GM12878 (cell line): ENCODE measurements around the gene SNRPE. TPM values are rescaled to one million over a fixed set of nuclear protein-coding genes. Genes with fewer than 3 reads are reported as not detected.

Experiments used
- ATAC-seq: fragments of 200-7000 bp; cut with Tn5 transposase; 3 replicates; pipeline ENCODE4 v1.9.1; 2020; ENCODE audit warnings: mild to moderate bottlenecking, moderate library complexity
- BruUV-seq: library from RNA; stranded (reverse); fragments of 400-500 nt; replicated peaks from 2 replicates; lab custom pipeline; 2021; lab: Mats Ljungman, UMichigan
- CTCF ChIA-PET: fragments of 300-600 bp; sonication (Branson Sonifier 250); formaldehyde crosslinking; extraction: SDS; loops from one replicate; lab custom pipeline; 2021; ENCODE audit warnings: inconsistent platforms; lab: Yijun Ruan, JAX
- POLR2A ChIA-PET: fragments of 350-600 bp; formaldehyde crosslinking; extraction: SDS; loops from one replicate; lab custom pipeline; 2021; ENCODE audit warnings: inconsistent platforms; lab: Charles Lee
- RAD21 ChIA-PET: fragments of 300-600 bp; sonication (Branson Sonifier 250); formaldehyde crosslinking; loops from one replicate; lab custom pipeline; 2023; ENCODE audit warnings: antibody characterized with exemption; ENCODE audit not compliant: unreplicated experiment; lab: Charles Lee
- SMC1A ChIA-PET: fragments of 300-600 bp; sonication (Branson Sonifier 250); formaldehyde crosslinking; loops from one replicate; lab custom pipeline; 2023; ENCODE audit not compliant: unreplicated experiment, uncharacterized antibody; lab: Charles Lee
- DNase-seq: peaks from one replicate; pipeline ENCODE4 v3.0.0-alpha.2; 2011; ENCODE audit warnings: low read depth, low spot score
- FAIRE-seq: peaks from 3 replicates; lab custom pipeline; 2011; peaks lifted over from hg19 to GRCh38; lab: Jason Lieb, UNC
- H2AFZ ChIP-seq: 2 replicates; pipeline ENCODE4 v1.6.0; 2011; ENCODE audit warnings: low read depth, low read length, control low read depth; ENCODE audit not compliant: control insufficient read depth
- H3K27ac ChIP-seq: 2 replicates; pipeline ENCODE4 v1.5.1; 2011; ENCODE audit warnings: control low read depth; ENCODE audit not compliant: control insufficient read depth, insufficient read depth
- H3K27me3 ChIP-seq, 2 experiments: replicated peaks in 1 of 2; 2 replicates each; pipeline versions ENCODE4 v1.6.0 to v1.6.1; 2011; ENCODE audit warnings: low read length in 1 of 2; ENCODE audit not compliant: control insufficient read depth in 2 of 2, insufficient read depth in 2 of 2
- H3K36me3 ChIP-seq, 2 experiments: 2 replicates each; pipeline ENCODE4 v1.5.1; 2011; ENCODE audit warnings: low read length in 1 of 2; ENCODE audit not compliant: control insufficient read depth in 2 of 2, insufficient read depth in 2 of 2
- H3K4me1 ChIP-seq: 2 replicates; pipeline ENCODE4 v1.6.1; 2011; ENCODE audit warnings: mild to moderate bottlenecking, low read length, moderate library complexity, mixed read lengths; ENCODE audit not compliant: control insufficient read depth, insufficient read depth
- H3K4me2 ChIP-seq: 2 replicates; pipeline ENCODE4 v1.6.0; 2011; ENCODE audit warnings: control low read depth; ENCODE audit not compliant: control insufficient read depth, insufficient read depth
- H3K4me3 ChIP-seq: fragments of 200-600 bp; sonication (generic); 2 replicates; pipeline ENCODE4 v1.5.1; 2016
- H3K79me2 ChIP-seq: 2 replicates; pipeline ENCODE4 v1.6.0; 2011; ENCODE audit warnings: low read length; ENCODE audit not compliant: control insufficient read depth, insufficient read depth
- H3K9ac ChIP-seq: 2 replicates; pipeline ENCODE4 v1.8.0; 2011; ENCODE audit warnings: low read length, control low read depth, mixed read lengths; ENCODE audit not compliant: control insufficient read depth, insufficient read depth
- H3K9me3 ChIP-seq: replicated peaks from 3 replicates; pipeline ENCODE4 v1.5.1; 2011; ENCODE audit warnings: mild to moderate bottlenecking, low read length; ENCODE audit not compliant: control insufficient read depth, insufficient read depth
- H4K20me1 ChIP-seq: 2 replicates; pipeline ENCODE4 v1.6.0; 2011; ENCODE audit not compliant: control insufficient read depth, insufficient read depth
- CBX3 ChIP-seq: fragments of 200-600 bp; sonication (generic); IDR thresholded peaks from 2 replicates; pipeline ENCODE4 v1.6.1; 2016; ENCODE audit warnings: low read depth, borderline replicate concordance
- MTA3 ChIP-seq: IDR thresholded peaks from 2 replicates; pipeline ENCODE4 v1.6.1; 2012; ENCODE audit warnings: low read length, inconsistent platforms, borderline replicate concordance
- MYC ChIP-seq: IDR thresholded peaks from 2 replicates; pipeline ENCODE4 v1.6.1; 2011; ENCODE audit warnings: mild to moderate bottlenecking, low read length, moderate library complexity, inconsistent platforms; ENCODE audit not compliant: insufficient read depth, insufficient replicate concordance, insufficient read length, severe bottlenecking
- WGBS: methylation state at CpG from one replicate; pipeline ENCODE4 v1.1.6; 2016; ENCODE audit warnings: low lambda C conversion rate; ENCODE audit not compliant: insufficient replicate concordance, insufficient coverage; ENCODE audit errors: missing lambda C conversion rate; 5-methylcytosine and 5-hydroxymethylcytosine counted together
- in situ Hi-C: fragments of 300-500 bp; cut with MboI; formaldehyde crosslinking; loops from 9 replicates; pipeline ENCODE4 v1.14.3; 2018; ENCODE audit warnings: mixed read lengths
- intact Hi-C: fragments of 100-400 bp; cut with micrococcal nuclease; formaldehyde crosslinking; loops from one replicate; pipeline ENCODE4 v1.14.2; 2022; ENCODE audit not compliant: unreplicated experiment
- polyA plus RNA-seq, 11 experiments: library from polyadenylated mRNA; depleted of rRNA in 4 of 11; unstranded in 6 of 11; stranded (reverse) in 5 of 11; fragments of >200 nt; fragmentation: Nextera tagmentation in 4 of 11; fragmentation: Illumina TruSeq in 1 of 11; extraction: Ambion mirVana in 4 of 11; extraction: Trizol in 1 of 11; gene quantifications; 1 replicate in 1 of 11; 2 replicates in 10 of 11; pipeline versions ENCODE4 v1.2.1 to v1.2.3, GENCODE V29; 2011 to 2016; ENCODE audit warnings: inconsistent platforms in 2 of 11, missing spikeins in 2 of 11, low read depth in 1 of 11
- total RNA-seq, 4 experiments: library from RNA; depleted of rRNA in 3 of 4; stranded (reverse); fragments of >200 nt in 3 of 4; fragmentation: Illumina TruSeq in 1 of 4; extraction: Trizol in 1 of 4; gene quantifications; 2 replicates each; pipeline versions ENCODE4 v1.2.1 to v1.2.3, GENCODE V29; 2013 to 2021
- TF ChIP-seq, protein P1 (sequence below): fragments of 450-650 bp; formaldehyde crosslinking; IDR thresholded peaks from 2 replicates; pipeline ENCODE4 v1.5.0; 2022; ENCODE audit warnings: mild to moderate bottlenecking, missing genetic modification characterization
- TF ChIP-seq, protein P2 (sequence below): fragments of 450-650 bp; formaldehyde crosslinking; IDR thresholded peaks from 2 replicates; pipeline ENCODE4 v1.4.0; 2022; ENCODE audit warnings: mild to moderate bottlenecking, moderate library complexity

The SNRPE gene
- total and polyA plus RNA-seq, 10 of the 15 experiments (the other 5 are each of a cell fraction or from before 2014, with no cell fraction given): 109 to 1,384 (median 316) TPM

DNA sequence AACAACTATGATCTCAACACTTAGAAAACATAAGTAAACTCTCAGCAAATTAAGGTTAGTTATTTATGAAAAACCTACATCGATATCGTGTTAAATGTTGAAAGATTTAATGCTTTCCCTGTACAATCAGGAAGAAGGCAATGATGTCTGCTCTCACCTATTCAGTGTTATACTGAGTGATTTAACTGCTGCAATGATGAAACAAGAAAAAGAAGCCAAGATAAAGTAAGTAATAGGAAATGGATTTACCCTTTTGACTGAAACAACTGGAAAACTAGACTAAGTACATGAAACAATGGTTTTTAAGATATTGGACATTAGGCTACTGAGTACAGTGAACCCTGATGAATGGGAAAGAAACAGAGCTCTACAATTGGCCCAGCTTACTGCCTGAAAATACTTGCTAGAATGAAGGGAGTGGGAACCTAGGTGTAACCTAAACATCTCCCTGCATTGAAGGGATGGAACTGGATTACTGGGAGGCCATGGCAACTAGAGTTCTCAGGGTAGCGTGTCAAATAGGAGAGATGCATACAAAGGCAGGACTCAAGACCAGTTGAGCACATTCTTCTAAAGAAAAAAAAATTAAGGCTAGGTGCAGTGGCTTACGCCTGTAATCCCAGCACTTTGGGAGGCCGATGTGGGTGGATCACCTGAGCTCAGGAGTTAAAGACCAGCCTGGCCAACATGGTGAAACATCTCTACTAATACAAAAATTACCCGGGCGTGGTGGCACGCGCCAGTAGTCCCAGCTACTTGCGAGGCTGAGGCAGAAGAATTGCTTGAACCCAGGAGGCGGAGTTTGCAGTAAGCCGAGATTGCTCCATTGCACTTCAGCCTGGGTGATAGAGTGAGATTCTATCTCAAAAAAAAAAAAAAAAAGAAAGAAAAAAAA lies 37.3 kb downstream of the SNRPE start:
- Histone ChIP-seq H3K27ac (no peak overlapping the region), H4K20me1 (no peaks in the 10 kb centered on the region), H3K36me3 (no peaks in the 10 kb centered on the region), H3K4me3 (no peak overlapping the region), H3K9ac (no peak overlapping the region), H2AFZ (no peak overlapping the region), H3K4me1 (no peaks in the 10 kb centered on the region), H3K79me2 (no peaks in the 10 kb centered on the region), H3K4me2 (no peak overlapping the region), H3K9me3 (no peaks in the 10 kb centered on the region; the same call in 1 of the 3 replicates), H3K27me3 (no peaks in the 10 kb centered on the region)
- no peak for DNase-seq
- FAIRE-seq: no peak
- BruUV-seq: no TSS peak
- ATAC-seq: no peak
- in situ Hi-C loops (no loop called here), intact Hi-C loops (no loop called here)
- WGBS: 76% methylated on average over 12 of the region's 12 CpGs
- ChIA-PET RAD21 (no interaction called here), SMC1A (no interaction called here), POLR2A (no interaction called here), CTCF (interaction anchor here (0.8 kb wide), 1 partner anchor 599 kb away, joined by 3 read pairs; no protein-coding TSS in a partner anchor)
- TF ChIP-seq MTA3 (no peak), MYC (no peak), CBX3 (no peak)
- TF ChIP-seq, protein P1, sequence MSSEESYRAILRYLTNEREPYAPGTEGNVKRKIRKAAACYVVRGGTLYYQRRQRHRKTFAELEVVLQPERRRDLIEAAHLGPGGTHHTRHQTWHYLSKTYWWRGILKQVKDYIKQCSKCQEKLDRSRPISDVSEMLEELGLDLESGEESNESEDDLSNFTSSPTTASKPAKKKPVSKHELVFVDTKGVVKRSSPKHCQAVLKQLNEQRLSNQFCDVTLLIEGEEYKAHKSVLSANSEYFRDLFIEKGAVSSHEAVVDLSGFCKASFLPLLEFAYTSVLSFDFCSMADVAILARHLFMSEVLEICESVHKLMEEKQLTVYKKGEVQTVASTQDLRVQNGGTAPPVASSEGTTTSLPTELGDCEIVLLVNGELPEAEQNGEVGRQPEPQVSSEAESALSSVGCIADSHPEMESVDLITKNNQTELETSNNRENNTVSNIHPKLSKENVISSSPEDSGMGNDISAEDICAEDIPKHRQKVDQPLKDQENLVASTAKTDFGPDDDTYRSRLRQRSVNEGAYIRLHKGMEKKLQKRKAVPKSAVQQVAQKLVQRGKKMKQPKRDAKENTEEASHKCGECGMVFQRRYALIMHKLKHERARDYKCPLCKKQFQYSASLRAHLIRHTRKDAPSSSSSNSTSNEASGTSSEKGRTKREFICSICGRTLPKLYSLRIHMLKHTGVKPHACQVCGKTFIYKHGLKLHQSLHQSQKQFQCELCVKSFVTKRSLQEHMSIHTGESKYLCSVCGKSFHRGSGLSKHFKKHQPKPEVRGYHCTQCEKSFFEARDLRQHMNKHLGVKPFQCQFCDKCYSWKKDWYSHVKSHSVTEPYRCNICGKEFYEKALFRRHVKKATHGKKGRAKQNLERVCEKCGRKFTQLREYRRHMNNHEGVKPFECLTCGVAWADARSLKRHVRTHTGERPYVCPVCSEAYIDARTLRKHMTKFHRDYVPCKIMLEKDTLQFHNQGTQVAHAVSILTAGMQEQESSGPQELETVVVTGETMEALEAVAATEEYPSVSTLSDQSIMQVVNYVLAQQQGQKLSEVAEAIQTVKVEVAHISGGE (CRISPR knock-in tag): no peak
- TF ChIP-seq, protein P2, sequence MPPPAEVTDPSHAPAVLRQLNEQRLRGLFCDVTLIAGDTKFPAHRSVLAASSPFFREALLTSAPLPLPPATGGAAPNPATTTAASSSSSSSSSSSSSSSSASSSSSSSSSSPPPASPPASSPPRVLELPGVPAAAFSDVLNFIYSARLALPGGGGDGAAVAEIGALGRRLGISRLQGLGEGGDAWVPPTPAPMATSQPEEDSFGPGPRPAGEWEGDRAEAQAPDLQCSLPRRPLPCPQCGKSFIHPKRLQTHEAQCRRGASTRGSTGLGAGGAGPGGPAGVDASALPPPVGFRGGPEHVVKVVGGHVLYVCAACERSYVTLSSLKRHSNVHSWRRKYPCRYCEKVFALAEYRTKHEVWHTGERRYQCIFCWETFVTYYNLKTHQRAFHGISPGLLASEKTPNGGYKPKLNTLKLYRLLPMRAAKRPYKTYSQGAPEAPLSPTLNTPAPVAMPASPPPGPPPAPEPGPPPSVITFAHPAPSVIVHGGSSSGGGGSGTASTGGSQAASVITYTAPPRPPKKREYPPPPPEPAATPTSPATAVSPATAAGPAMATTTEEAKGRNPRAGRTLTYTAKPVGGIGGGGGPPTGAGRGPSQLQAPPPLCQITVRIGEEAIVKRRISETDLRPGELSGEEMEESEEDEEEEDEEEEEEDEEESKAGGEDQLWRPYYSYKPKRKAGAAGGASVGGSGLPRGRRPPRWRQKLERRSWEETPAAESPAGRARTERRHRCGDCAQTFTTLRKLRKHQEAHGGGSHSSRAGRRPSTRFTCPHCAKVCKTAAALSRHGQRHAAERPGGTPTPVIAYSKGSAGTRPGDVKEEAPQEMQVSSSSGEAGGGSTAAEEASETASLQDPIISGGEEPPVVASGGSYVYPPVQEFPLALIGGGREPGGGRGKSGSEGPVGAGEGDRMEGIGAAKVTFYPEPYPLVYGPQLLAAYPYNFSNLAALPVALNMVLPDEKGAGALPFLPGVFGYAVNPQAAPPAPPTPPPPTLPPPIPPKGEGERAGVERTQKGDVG (CRISPR knock-in tag): no peak
